Measurements from ENCODE around the gene DHX35.

Gene DHX35

GRCh38 chr20:38999965-39000910, 38.1 kb downstream of the DHX35 start:
- TF ChIP-seq PATZ1 (CRISPR knock-in tag; IDR thresholded peaks at IDR 0.05; ENCODE audit: borderline replicate concordance) = no peak
- TF ChIP-seq OSR1 (CRISPR knock-in tag; IDR thresholded peaks at IDR 0.05) = no peak
- TF ChIP-seq BACH2 (CRISPR knock-in tag; IDR thresholded peaks at IDR 0.05; ENCODE audit: borderline replicate concordance) = no peak
- no peak for ATAC-seq

GRCh38 chr20:39004508-39004907, 42.4 kb downstream of the DHX35 start:
- no peak for ATAC-seq
- no peak for TF ChIP-seq OSR1 (CRISPR knock-in tag; IDR thresholded peaks at IDR 0.05)
- TF ChIP-seq BACH2 (CRISPR knock-in tag; IDR thresholded peaks at IDR 0.05; ENCODE audit: borderline replicate concordance) = no peak
- no peak for TF ChIP-seq ZFP3 (CRISPR knock-in tag; IDR thresholded peaks at IDR 0.05)
- TF ChIP-seq ZFP30 (CRISPR knock-in tag; IDR thresholded peaks at IDR 0.05) = no peak
- TF ChIP-seq ESRRG (CRISPR knock-in tag; IDR thresholded peaks at IDR 0.05) = no peak

DNA sequence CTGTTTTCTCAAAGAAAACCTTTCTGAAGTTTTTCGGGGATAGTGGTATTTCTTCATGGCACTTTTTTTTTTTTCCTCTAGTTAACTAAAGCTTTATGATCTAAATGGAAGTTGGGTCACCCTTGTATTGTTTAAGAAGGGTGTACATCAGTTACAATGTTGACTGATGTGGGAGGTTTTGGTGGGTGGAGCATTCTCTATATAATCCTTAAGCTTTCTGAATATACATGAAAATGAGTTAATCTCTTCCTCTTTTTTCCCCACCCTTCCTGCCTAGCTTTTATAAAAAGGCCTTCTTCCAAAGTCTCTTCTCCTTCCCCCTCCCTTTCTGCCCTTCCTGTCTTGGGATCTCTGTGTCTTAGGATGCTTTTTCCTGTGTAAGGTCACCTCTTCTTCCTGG, 47.2 kb downstream of the DHX35 start:
- TF ChIP-seq ZNF565 (CRISPR knock-in tag; conservative IDR thresholded peaks at IDR 0.05; ENCODE audit: low read depth) = no peak
- no peak for TF ChIP-seq ZFP30 (CRISPR knock-in tag; IDR thresholded peaks at IDR 0.05)
- no peak for TF ChIP-seq RARB (CRISPR knock-in tag; IDR thresholded peaks at IDR 0.05)
- TF ChIP-seq CSRNP3 (CRISPR knock-in tag; IDR thresholded peaks at IDR 0.05) = no peak
- no peak for TF ChIP-seq ARNTL (CRISPR knock-in tag; IDR thresholded peaks at IDR 0.05; ENCODE audit: borderline replicate concordance, low read depth)
- TF ChIP-seq TCF4 (CRISPR knock-in tag; IDR thresholded peaks at IDR 0.05; ENCODE audit: borderline replicate concordance) = no peak
- TF ChIP-seq, protein P1, sequence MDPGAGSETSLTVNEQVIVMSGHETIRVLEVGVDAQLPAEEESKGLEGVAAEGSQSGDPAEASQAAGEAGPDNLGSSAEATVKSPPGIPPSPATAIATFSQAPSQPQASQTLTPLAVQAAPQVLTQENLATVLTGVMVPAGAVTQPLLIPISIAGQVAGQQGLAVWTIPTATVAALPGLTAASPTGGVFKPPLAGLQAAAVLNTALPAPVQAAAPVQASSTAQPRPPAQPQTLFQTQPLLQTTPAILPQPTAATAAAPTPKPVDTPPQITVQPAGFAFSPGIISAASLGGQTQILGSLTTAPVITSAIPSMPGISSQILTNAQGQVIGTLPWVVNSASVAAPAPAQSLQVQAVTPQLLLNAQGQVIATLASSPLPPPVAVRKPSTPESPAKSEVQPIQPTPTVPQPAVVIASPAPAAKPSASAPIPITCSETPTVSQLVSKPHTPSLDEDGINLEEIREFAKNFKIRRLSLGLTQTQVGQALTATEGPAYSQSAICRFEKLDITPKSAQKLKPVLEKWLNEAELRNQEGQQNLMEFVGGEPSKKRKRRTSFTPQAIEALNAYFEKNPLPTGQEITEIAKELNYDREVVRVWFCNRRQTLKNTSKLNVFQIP (CRISPR knock-in tag; IDR thresholded peaks at IDR 0.05; ENCODE audit: borderline replicate concordance, low read depth) = no peak
- TF ChIP-seq GLIS3 (CRISPR knock-in tag; IDR thresholded peaks at IDR 0.05) = no peak
- no peak for TF ChIP-seq ZFP3 (CRISPR knock-in tag; IDR thresholded peaks at IDR 0.05)
- no peak for TF ChIP-seq OSR1 (CRISPR knock-in tag; IDR thresholded peaks at IDR 0.05)
- TF ChIP-seq SNAI2 (CRISPR knock-in tag; IDR thresholded peaks at IDR 0.05) = no peak
- no peak for TF ChIP-seq ZNF70 (CRISPR knock-in tag; IDR thresholded peaks at IDR 0.05)
- TF ChIP-seq ZNF8 (CRISPR knock-in tag; IDR thresholded peaks at IDR 0.05) = no peak
- TF ChIP-seq, protein P2, sequence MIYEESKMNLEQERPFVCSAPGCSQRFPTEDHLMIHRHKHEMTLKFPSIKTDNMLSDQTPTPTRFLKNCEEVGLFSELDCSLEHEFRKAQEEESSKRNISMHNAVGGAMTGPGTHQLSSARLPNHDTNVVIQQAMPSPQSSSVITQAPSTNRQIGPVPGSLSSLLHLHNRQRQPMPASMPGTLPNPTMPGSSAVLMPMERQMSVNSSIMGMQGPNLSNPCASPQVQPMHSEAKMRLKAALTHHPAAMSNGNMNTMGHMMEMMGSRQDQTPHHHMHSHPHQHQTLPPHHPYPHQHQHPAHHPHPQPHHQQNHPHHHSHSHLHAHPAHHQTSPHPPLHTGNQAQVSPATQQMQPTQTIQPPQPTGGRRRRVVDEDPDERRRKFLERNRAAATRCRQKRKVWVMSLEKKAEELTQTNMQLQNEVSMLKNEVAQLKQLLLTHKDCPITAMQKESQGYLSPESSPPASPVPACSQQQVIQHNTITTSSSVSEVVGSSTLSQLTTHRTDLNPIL (CRISPR knock-in tag; IDR thresholded peaks at IDR 0.05; ENCODE audit: low read depth) = no peak
- TF ChIP-seq PATZ1 (CRISPR knock-in tag; IDR thresholded peaks at IDR 0.05; ENCODE audit: borderline replicate concordance) = no peak
- no peak for ATAC-seq

DNA sequence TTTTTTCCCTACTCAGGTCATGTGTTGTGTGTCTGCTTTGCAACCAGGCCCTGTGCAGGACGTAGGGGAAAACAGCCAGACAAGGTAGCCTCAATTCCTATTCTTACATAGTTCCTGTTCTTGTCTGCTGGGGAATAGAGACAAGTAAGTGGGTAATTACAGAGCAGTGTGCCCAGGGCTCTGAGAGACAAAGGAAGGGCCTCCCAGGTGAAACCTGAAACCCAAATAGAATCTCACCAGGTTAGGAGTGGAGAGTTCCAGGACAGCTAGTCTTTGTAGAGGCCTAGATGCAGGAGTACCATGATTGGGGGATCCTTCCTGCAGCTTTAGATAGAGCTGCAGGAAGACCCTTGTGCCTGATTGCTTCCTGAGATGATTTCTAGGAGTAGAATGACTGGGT, 48.4 kb downstream of the DHX35 start:
- ATAC-seq = no peak
- TF ChIP-seq ISL1 (CRISPR knock-in tag; IDR thresholded peaks at IDR 0.05) = no peak
- TF ChIP-seq CSDC2 (CRISPR knock-in tag; IDR thresholded peaks at IDR 0.05) = no peak
- TF ChIP-seq GLIS3 (CRISPR knock-in tag; IDR thresholded peaks at IDR 0.05) = no peak
- TF ChIP-seq ZFP3 (CRISPR knock-in tag; IDR thresholded peaks at IDR 0.05) = no peak
- TF ChIP-seq ARNTL (CRISPR knock-in tag; IDR thresholded peaks at IDR 0.05; ENCODE audit: borderline replicate concordance, low read depth) = no peak
- TF ChIP-seq, protein P2 (CRISPR knock-in tag; IDR thresholded peaks at IDR 0.05; ENCODE audit: low read depth) = no peak
- no peak for TF ChIP-seq ZNF565 (CRISPR knock-in tag; conservative IDR thresholded peaks at IDR 0.05; ENCODE audit: low read depth)
- TF ChIP-seq CSRNP3 (CRISPR knock-in tag; IDR thresholded peaks at IDR 0.05) = no peak
- no peak for TF ChIP-seq PATZ1 (CRISPR knock-in tag; IDR thresholded peaks at IDR 0.05; ENCODE audit: borderline replicate concordance)
